ENCODE data around the gene CCT6A.
"Not testable (repeated sequence)": the region's sequence is repeated elsewhere in the genome, so short reads cannot be mapped to it uniquely, and the experiment has no call there.

Gene CCT6A

DNA sequence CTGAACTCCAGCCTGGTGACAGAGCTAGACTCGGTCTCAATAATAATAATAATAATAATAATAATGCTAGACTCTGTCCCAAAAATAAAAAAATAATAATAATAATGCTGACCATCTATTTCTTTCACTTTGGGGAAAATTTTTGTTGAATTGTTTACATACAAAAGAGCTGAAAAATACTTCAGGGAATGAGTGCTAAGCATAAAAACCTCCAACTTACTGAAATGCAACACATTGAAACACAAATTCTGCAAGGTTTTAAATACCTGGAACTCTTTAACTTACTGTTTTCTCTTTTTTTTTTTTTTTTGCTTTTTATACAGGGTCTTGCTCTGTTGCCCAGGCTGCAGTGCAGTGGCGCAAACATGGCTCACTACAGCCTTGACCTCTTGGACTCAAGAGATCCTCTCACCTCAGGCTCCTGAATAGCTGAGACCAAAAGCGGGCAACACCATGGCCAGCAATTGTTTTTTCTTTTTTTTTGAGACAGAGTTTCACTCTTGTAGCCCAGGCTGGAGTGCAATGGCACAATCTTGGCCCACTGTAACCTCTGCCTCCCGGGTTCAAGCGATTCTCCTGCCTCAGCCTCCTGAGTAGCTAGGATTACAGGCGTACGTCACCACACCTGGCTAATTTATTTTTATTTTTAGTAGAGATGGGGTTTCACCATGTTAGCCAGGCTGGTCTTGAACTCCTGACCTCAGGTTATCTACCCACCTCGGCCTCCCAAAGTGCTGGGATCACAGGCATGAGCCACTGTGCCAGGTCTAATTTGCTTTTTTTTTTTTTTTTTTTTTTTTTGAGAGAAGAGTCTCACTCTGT lies 46.8 kb downstream of the CCT6A start:
- DNase-seq (ENCODE audit: low read depth), result not testable (repeated sequence)

- DNase-seq (ENCODE audit: low read depth), result no peak
Measured at GRCh38 chr7:56099653-56100052, 48.1 kb downstream of the CCT6A start.

DNA sequence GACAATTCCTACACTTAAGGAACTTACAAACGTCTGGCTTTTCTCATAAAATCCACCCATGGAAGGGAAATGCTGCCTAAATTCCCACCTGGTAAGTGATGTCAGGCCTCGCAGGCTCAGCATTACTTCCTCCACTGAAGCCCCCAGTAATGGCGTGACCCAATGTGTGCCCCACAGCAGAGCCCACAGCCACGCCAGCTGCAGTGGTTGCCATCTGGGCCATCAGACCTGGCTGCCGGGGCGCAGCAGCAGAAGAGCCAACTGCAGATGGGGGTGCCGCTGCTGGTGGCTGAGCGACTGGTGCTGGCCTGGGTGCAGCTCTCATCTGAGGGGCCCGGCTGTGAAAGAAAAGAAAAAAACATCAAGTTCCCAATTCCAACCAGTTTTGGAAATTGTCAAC lies 52.6 kb downstream of the CCT6A start:
- DNase-seq (ENCODE audit: low read depth), result not testable (repeated sequence)

DNA sequence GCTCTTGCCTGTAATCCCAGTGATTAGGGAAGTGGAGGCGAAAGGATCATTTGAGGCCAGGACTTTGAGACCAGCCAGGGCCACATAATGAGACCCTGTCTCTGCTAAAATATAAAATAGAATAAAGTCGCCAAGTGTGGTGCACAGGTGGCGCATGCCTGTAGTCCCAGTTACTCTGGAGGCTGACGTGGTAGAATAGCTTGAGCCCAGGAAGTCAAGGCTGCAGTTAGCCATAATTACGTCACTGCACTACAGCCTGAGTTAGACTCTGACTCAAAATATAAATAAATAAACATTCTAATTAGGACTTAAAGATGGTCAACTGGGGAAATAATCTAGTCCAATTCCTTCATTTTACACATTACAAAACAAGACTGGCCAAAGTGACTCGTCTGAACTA lies 53.9 kb downstream of the CCT6A start:
- no peak for DNase-seq (ENCODE audit: low read depth)

DNA sequence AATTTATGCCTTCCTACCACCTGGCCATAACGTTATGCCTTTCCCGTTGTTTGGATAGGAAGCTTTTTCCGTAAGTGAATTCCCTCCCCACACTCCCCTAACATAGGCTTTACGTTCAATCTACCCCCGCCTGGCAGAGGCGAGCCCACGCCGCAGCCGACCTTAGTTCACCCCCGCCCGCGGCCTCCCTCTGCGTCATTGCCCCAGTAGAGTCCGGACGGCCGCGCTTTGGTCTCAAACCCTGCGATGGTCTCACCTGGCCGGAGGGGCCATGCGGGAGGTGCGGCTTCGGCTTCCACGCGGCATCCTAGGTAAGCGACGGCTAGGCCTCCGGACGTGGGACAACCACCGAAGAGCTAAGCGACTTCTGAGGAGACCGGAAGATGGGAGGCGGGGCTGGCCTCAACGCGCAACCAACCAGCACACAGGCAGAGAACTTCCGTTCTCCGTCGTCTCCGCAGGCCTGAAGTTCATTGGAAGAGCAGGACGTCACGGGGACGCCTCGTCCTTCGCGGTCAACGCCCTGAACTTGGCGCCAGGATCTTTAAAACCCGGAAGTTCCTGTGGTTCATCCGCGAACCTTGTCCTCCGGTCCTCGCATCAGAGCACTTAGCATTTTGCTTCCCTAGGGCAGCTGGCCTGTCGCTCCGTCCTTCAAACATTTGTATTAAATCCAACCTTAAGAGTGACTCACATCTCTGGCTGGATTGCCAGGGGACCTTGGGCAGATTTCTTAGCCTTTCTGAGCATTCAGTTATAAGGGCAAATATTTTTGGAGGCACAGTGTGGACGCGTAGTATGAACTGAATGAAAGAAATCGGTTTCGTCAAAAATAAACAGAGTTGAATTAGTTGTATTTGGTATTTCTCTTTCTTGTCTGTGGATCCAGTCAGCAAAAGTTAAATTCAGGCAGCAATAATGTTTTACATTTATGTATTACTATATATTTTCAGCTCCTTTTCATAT lies 54.8 kb downstream of the CCT6A start, which contains the start of gene CHCHD2:
Gene CHCHD2, minus strand, starts transcription at position 369 of the 966 bp plus-strand sequence. Its CDS starts 63 bp downstream, at position 306.
- DNase-seq (ENCODE audit: low read depth), result peak; percentile 98

- DNase-seq (ENCODE audit: low read depth), result no peak
Measured at GRCh38 chr7:56107954-56108258, 56.3 kb downstream of the CCT6A start.

DNA sequence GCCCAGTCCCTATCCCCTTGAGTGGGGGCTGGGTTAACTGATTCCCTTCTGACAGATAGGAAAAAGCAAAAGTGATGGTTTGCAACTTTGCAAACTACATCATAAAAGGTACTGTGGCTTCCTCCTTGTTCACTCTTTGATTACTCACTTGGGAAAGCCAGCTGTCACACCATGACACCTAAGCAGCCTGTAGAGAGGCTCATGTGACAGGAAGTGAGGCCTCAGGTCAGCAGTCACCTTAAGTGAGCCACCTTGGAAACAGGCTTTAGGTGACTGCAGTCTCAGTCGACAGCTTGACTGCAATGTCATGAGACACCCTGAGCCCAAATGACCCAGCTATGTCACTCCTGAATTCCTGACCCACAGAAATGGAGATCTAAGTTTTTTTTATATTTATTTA lies 59.0 kb downstream of the CCT6A start:
- DNase-seq (ENCODE audit: low read depth), result no peak

DNA sequence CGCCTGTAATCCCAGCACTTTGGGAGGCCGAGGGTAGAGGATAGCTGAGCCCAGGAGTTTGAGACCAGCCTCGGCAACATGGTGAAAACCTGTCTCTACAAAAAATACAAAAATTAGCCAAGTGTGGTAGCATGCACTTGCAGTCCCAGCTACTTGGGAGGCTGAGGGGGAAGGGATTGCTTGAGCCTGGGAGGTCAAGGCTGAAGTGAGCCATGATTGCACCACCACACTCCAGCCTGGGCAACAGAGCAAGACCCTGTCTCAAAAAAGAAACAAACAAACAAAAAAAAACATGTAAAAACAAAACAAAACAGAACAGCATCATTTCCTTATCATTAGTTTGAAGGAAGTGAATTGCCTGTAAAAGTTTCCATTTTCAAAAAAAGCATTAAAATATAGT lies 60.7 kb downstream of the CCT6A start:
- not testable (repeated sequence) for DNase-seq (ENCODE audit: low read depth)
